Hematopoietic multipotent progenitor cell treated with erythropoietin and hydrocortisone succinate and interleukin-3 and kit ligand, for 4 days (in vitro differentiated cells): ENCODE measurements around the gene ADCY1.

ENCODE experiments used
- DNase-seq: peaks from one replicate; pipeline ENCODE4 v3.0.0-alpha.2; 2015

The ADCY1 gene

GRCh38 chr7:45681596-45682357 lies 107.6 kb downstream of the ADCY1 start:
- DNase-seq: no peak

DNA sequence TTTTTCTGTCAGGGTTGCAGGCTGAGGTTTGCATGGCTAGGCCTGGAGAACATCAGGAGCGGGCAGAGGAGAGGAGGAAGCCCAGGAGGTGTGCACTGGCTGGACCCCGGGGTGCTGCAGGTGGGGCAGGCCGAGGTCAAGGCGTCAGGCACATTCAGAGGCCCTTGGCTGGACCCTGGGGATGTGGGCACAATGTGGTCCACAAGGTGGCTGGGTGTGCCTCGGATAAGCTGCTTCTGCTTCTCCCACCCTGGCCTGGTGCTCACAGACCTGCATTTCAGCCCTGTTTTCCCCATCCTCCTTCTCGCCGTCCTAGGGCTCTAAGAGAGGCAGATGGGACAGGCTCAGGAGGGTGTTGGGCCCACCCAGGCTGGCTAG lies 108.2 kb downstream of the ADCY1 start:
- DNase-seq: peak; percentile 17

GRCh38 chr7:45682836-45683555 lies 108.8 kb downstream of the ADCY1 start:
- DNase-seq: no peak

DNA sequence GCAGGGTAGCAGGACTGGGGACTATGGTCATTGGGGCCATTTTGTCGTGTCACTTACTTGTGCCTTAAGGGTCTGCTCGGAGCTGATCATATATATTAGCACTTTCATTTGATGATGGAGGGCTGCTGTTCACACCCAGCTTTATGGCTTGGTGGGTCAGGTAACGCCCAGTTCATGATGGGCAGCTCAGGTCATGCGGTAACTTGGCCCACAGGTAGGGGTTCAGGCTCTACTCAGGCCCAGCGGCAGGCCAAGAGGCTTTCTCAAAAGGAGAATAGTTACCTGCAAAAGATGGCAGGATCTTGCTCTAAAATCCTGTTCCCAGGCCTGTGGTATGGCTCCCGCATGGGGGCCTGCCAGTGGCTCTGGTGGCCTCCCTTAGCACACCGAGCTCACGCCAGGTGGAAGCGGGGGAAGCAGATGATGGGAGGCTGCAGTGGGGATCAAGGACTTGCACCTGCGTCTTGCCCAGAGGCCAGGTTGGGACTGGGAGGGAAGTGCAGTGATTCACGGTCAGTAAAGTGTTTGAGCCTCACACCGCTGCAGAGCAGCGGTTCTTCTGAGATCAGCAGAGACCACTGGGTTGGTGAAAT lies 109.5 kb downstream of the ADCY1 start:
- DNase-seq: no peak

- no peak for DNase-seq
These were observed 110.9 kb downstream of the ADCY1 start for GRCh38 chr7:45684910-45685618.

DNA sequence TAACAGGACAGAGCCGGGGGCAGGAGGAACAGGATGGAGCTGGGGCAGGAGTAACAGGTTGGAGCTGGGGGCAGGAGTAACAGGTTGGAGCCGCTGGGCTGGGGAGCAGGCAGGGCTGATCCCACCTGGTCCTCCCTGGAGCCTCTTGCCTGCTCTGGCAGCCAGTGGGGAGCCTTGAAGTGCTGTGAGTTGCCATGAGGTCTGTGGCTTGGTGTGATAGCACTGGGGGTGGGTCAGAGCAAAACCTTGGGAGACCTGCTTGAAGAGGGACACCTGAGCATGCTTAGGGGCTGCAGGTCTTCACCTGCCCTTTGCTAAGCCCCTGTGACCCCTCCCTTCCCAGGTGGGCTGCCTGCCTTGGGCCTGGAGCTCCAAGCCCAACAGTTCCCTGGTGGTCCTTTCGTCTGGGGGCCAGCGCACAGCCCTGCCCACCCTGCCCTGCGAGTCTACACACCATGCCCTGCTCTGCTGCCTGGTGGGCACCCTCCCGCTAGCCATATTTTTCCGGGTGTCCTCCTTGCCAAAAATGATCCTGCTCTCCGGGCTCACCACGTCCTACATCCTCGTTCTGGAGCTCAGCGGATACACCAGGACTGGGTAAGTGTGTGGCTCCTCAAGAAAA lies 111.6 kb downstream of the ADCY1 start:
- no peak for DNase-seq

GRCh38 chr7:45686441-45687184 lies 112.4 kb downstream of the ADCY1 start:
- DNase-seq: no peak

GRCh38 chr7:45687185-45687560 lies 113.0 kb downstream of the ADCY1 start:
- no peak for DNase-seq

DNA sequence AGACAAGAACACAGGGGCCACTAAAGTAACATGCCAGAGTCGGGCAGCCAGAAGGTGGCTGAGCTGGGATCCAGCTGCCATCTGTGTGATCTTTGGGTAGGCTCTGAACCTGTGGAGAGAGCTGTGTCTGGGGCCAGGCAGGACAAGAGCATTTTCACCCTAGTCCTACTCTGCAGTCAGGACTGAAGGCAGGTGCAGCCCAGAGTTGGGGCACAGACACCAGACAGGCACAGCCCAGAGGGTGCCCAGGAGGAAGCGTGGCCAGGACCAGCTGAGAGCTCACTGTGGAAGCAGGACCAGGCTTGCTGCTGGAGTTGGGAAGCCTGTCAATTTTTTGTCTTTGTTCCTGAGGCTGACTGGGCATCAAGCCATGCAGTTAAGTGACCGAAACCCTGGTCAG lies 113.6 kb downstream of the ADCY1 start:
- no peak for DNase-seq

GRCh38 chr7:45688382-45688781 lies 114.2 kb downstream of the ADCY1 start:
- no peak for DNase-seq

DNA sequence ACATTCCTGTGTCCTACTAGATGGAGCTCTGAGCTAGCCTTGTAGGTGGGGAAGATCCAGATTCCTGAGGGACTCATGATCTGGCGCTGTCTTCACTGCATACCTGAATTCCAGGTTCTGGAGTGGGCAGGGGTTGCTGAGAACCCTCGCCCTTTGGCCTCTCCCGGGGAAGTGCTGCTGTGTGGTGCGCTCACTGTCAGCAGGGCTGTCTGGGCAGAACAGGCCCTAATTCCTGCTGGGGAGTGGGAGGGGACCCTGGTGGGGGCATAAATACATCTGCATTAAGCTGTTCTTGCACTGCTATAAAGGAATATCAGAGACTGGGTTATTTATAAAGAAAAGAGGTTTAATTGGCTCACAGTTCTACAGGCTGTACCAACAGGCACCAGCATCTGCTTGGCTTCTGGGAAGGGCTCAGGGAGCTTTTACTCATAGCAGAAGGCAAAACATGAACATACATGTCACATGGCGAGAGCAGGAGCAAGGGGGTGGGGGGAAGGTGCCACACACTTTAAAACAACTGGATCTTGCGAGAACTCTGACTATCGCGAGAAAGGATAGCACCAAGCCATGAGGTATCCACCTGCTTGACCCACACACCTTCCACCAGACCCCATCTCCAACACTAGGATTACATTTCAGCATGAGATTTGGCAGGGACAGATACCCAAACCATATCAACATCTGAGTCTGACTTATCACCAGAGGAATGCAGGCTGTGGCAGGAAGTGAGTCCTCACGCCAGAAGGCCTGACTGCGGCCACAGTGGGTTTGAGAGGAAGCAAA lies 115.0 kb downstream of the ADCY1 start:
- peak; percentile 88 for DNase-seq

DNA sequence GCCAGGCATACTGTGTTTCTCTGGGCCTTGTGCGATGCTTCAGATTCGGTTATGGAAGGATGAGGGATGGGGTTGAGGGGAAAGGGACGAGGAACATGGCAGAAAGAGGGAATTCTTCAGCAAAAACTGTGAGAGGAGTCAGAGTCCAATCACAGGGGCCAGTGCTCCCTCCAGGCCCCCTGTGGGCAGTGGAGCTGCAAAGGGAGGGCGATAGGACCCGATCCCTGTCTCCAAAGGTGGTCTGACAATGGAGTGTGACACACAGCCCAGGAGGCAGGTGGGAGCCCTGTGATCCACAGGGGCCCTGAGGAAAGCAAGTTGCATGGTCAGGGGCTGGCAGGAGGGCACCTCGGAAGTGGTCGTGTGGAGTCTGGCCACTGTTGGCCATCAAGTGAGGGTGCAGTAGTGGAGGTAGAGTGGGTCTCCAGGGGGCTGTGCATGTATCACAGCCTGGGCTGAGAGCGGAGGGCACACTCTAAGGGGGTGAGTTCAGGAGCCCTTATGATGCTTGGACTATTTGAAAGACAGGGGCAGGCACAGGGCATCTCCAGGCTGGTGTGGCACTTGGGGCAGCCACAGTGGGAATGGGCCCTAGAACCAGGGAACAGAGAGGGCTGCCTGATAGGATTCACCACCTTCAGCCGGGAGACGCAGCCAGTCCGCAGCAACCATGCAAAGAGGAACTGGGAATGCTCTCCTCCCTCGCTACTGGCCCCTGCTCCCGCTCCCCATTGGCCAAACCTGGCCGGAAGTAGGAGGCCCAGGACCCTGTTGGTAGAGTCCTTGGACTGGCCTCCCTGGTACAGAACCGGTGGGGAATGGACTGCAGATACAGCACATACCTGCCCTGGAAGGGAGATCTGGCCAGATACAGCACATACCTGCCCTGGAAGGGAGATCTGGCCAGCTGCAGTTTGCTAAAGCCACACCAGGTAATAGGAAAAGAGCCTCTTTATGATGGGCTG lies 115.9 kb downstream of the ADCY1 start:
- no peak for DNase-seq

DNA sequence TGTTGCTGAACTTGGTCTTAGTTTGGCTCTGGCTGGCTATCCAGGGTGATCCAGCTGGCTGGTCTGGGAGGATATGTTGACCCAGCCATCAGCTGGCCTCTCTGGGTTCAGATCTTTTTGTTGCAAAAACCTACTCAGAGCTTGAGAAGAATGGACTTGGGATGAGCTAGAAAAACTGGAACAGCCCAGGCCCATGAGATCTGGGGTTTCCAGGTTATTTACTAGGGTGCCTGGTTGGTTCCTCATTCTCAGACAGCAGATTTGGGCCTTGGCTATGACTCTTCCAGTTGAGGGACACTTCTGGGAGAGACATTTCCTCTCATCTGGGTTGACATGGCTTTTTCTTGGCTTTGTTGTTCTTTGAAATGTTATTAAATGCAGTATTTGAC lies 116.6 kb downstream of the ADCY1 start:
- no peak for DNase-seq

DNA sequence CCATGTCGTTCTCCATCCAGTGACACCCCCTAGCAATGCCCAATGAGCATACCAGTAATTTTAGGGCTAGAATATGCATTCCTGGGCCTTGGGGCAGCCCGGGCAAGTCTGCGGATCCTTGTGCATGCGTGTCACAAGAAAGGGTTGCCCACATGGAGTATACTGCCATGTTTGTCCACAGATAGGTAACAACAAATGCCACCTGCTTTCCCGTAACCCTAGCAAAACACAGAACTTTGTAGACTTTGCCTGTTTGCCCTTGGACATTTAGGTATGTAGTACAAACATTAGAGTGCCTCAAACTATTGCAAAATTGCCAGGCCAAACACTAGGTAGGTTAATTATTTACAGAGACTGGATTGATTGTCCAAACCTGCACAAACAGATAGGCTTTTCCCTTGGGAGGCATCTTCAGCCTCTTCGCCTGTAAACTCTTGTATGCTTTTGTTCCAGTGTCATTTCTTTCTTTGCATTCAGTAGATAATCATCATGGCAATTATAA lies 117.0 kb downstream of the ADCY1 start:
- no peak for DNase-seq

- DNase-seq: no peak
These were observed 117.9 kb downstream of the ADCY1 start for GRCh38 chr7:45692031-45692430.

- DNase-seq: no peak
These were observed 121.3 kb downstream of the ADCY1 start for GRCh38 chr7:45695249-45695995.

GRCh38 chr7:45696476-45696875 lies 122.3 kb downstream of the ADCY1 start:
- DNase-seq: no peak

DNA sequence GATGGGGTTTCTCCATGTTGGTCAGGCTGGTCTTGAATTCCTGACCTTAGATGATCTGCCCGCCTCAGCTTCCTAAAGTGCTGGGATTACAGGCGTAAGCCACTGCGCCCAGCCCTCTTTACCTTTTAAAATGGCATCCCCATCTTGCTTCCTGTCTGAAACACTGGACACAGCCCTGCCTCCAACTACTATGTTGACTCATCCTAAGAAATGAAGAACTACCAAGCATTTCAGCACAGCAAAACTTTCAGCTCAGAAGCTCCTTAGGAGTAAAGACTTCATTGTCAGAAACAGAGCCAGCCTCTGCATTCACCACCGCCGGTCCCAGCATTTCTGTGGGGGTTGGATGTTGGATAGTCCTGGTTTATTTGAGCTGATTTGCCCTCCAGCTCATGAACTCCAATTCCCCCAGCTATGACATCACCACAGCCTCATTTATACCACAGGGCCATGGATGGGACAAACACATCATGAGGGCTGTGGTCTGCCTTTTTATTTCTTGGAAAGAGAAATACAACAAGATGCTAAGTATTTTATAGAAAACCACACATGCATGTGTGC lies 123.5 kb downstream of the ADCY1 start:
- no peak for DNase-seq
